GM23338 (cell line): ENCODE measurements around the gene IL15RA. TPM values are rescaled to one million over a fixed set of nuclear protein-coding genes. Genes with fewer than 3 reads are reported as not detected.

Experiments
- ATAC-seq: fragments of 200-7000 bp; cut with Tn5 transposase; 3 replicates; pipeline ENCODE4 v1.9.1; 2020
- DNase-seq: peaks from one replicate; pipeline ENCODE4 v3.0.0-alpha.2; 2015; ENCODE audit warnings: low spot score
- H2AFZ ChIP-seq: fragments of 200-600 bp; sonication (generic); 2 replicates; pipeline ENCODE4 v1.8.0; 2016; ENCODE audit warnings: antibody characterized with exemption, mild to moderate bottlenecking, moderate library complexity
- H3F3A ChIP-seq: fragments of 200-600 bp; sonication (generic); replicated peaks from 2 replicates; pipeline ENCODE4 v1.8.0; 2017; ENCODE audit warnings: antibody characterized with exemption, mixed run types, low read depth
- H3K27ac ChIP-seq: fragments of 200-600 bp; sonication (generic); 2 replicates; pipeline ENCODE4 v1.6.1; 2016; ENCODE audit warnings: low read depth
- H3K27me3 ChIP-seq: fragments of 200-600 bp; sonication (generic); 2 replicates; pipeline ENCODE4 v1.8.0; 2016; ENCODE audit warnings: mild to moderate bottlenecking, mixed run types, moderate library complexity; ENCODE audit not compliant: insufficient read depth
- H3K36me3 ChIP-seq: fragments of 200-600 bp; sonication (generic); 2 replicates; pipeline ENCODE4 v1.8.0; 2016; ENCODE audit warnings: mild to moderate bottlenecking; ENCODE audit not compliant: insufficient read depth
- H3K4me1 ChIP-seq: fragments of 200-600 bp; sonication (generic); 2 replicates; pipeline ENCODE4 v1.8.0; 2016; ENCODE audit warnings: mild to moderate bottlenecking, moderate library complexity; ENCODE audit not compliant: insufficient read depth
- H3K4me2 ChIP-seq: fragments of 200-600 bp; sonication (generic); 2 replicates; pipeline ENCODE4 v1.7.1; 2017; ENCODE audit warnings: mixed run types
- H3K4me3 ChIP-seq: fragments of 200-600 bp; sonication (generic); 2 replicates; pipeline ENCODE4 v1.6.1; 2016; ENCODE audit warnings: mixed run types
- H3K79me2 ChIP-seq: fragments of 200-600 bp; sonication (generic); replicated peaks from 2 replicates; pipeline ENCODE4 v1.8.0; 2017; ENCODE audit warnings: mild to moderate bottlenecking; ENCODE audit not compliant: insufficient read depth
- H3K9me2 ChIP-seq: fragments of 200-600 bp; sonication (generic); 2 replicates; pipeline ENCODE4 v1.8.0; 2017; ENCODE audit not compliant: insufficient read depth
- H4K20me1 ChIP-seq: fragments of 200-600 bp; sonication (generic); replicated peaks from 2 replicates; pipeline ENCODE4 v1.8.0; 2017; ENCODE audit warnings: mild to moderate bottlenecking; ENCODE audit not compliant: insufficient read depth
- H3K27ac Mint-ChIP-seq: 2 replicates; pipeline ENCODE4 v1.8.0; 2020; ENCODE audit warnings: inconsistent platforms, mild to moderate bottlenecking, moderate library complexity, mixed read lengths
- H3K27me3 Mint-ChIP-seq: 3 replicates; pipeline ENCODE4 v1.8.0; 2022; ENCODE audit warnings: low read depth, mild to moderate bottlenecking, moderate library complexity, mixed read lengths, inconsistent platforms; ENCODE audit not compliant: insufficient read depth, poor library complexity
- H3K36me3 Mint-ChIP-seq: 3 replicates; pipeline ENCODE4 v1.8.0; 2021; ENCODE audit warnings: low read depth, mild to moderate bottlenecking, inconsistent platforms, moderate library complexity, mixed read lengths
- H3K4me1 Mint-ChIP-seq: 3 replicates; pipeline ENCODE4 v1.8.0; 2020; ENCODE audit warnings: mild to moderate bottlenecking, inconsistent platforms, mixed read lengths
- H3K4me3 Mint-ChIP-seq: 3 replicates; pipeline ENCODE4 v1.8.0; 2021; ENCODE audit warnings: moderate library complexity, mild to moderate bottlenecking, inconsistent platforms, mixed read lengths
- H3K9me3 Mint-ChIP-seq: 3 replicates; pipeline ENCODE4 v1.8.0; 2020; ENCODE audit warnings: moderate library complexity, mild to moderate bottlenecking, inconsistent platforms, mixed read lengths
- CREB1 ChIP-seq: fragments of 250-450 bp; sonication (Bioruptor Pico); IDR thresholded peaks from 2 replicates; pipeline ENCODE4 v1.5.0; 2020; ENCODE audit warnings: low read depth, mild to moderate bottlenecking, moderate library complexity
- CTCF ChIP-seq, 2 experiments: fragments of 200-600 bp in 1 of 2; sonication (generic) in 1 of 2; conservative IDR thresholded peaks; 2 replicates each; pipeline versions ENCODE4 v1.5.1 to v1.6.1; 2016 to 2017; ENCODE audit warnings: antibody characterized with exemption in 2 of 2, low read depth in 2 of 2, mild to moderate bottlenecking in 2 of 2, moderate library complexity in 1 of 2
- ETS1 ChIP-seq: IDR thresholded peaks from 2 replicates; pipeline ENCODE4 v1.6.1; 2016; ENCODE audit warnings: antibody characterized with exemption
- EZH2 ChIP-seq: fragments of 200-600 bp; sonication (generic); IDR thresholded peaks from one replicate; pipeline ENCODE4 v1.8.0; 2017; ENCODE audit warnings: antibody characterized with exemption, mild to moderate bottlenecking, low read depth; ENCODE audit not compliant: unreplicated experiment
- EZH2phosphoT487 ChIP-seq: fragments of 200-600 bp; sonication (generic); IDR thresholded peaks from one replicate; pipeline ENCODE4 v1.8.1; 2018; ENCODE audit warnings: antibody characterized with exemption; ENCODE audit not compliant: unreplicated experiment
- NANOG ChIP-seq: IDR thresholded peaks from 2 replicates; pipeline ENCODE4 v1.6.1; 2016; ENCODE audit warnings: antibody characterized with exemption, borderline replicate concordance
- POLR2AphosphoS5 ChIP-seq: IDR thresholded peaks from 2 replicates; pipeline ENCODE4 v1.6.1; 2016; ENCODE audit warnings: antibody characterized with exemption, low read depth
- STAT1 ChIP-seq: IDR thresholded peaks from one replicate; pipeline ENCODE4 v1.6.1; 2016; ENCODE audit warnings: antibody characterized with exemption; ENCODE audit not compliant: unreplicated experiment
- ZNF114 ChIP-seq: fragments of 250-450 bp; sonication (Bioruptor Pico); IDR thresholded peaks from 2 replicates; pipeline ENCODE4 v1.5.0; 2020; ENCODE audit warnings: mild to moderate bottlenecking, moderate library complexity
- ZNF331 ChIP-seq: fragments of 250-450 bp; sonication (Bioruptor Pico); IDR thresholded peaks from 2 replicates; pipeline ENCODE4 v1.5.0; 2020; ENCODE audit warnings: low read depth, mild to moderate bottlenecking, moderate library complexity
- polyA plus RNA-seq: library from polyadenylated mRNA; unstranded; fragments of >200 nt; fragmentation: Nextera tagmentation; extraction: Ambion mirVana; gene quantifications from 2 replicates; pipeline ENCODE4 v1.2.1, GENCODE V29; 2016
- total RNA-seq: library from RNA; depleted of rRNA; stranded (reverse); fragments of >200 nt; shearing (Covaris generic); gene quantifications from 2 replicates; pipeline ENCODE4 v1.2.3, GENCODE V29; 2014

IL15RA gene
- total and polyA plus RNA-seq, 2 experiments from 2014 or later: 1.6 to 2.2 TPM

DNA sequence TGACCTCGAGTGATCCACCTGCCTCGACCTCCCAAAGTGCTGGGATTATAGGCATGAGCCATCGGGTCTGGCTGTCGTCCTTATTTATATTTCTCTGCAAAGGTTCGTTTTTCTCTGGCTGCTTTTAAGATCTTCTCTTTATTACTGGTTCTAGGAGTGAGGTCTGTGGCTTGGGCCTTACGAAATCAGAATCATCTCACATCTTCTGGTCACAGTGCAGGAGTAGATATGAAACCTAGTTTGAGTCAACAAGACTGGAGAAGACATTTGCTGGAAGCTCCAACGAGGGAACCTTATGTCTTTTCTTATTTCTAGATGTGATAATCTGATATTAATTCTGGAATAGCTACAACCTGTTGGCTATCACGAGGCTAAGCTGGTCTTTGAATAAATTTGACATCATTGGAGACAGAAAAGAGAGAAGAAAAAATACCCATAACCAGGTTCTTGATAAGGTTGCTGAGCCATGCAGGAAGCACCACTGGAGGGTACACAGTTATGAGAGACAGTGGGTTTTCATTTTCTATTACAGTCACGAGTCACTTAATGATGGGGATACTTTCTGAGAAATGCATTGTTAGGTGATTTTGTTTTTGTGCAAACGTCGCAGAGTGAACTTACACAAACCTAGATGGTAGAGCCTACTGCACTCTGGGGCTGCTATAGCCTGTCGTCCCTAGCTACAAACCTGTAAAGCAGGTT, 25.6 kb upstream of the IL15RA start (continued):
- no peak for TF ChIP-seq EZH2
- TF ChIP-seq ZNF331: no peak
- TF ChIP-seq CREB1 (CRISPR knock-in tag): no peak
- TF ChIP-seq EZH2phosphoT487: no peak
- no peak for TF ChIP-seq CTCF (conservative IDR thresholded peaks at IDR 0.05; ENCODE audit: low read depth in 2 of 2)
- no peak for TF ChIP-seq NANOG
- no peak for TF ChIP-seq POLR2AphosphoS5
- no peak for TF ChIP-seq STAT1
- TF ChIP-seq ZNF114 (CRISPR knock-in tag): no peak
- TF ChIP-seq ETS1: no peak

DNA sequence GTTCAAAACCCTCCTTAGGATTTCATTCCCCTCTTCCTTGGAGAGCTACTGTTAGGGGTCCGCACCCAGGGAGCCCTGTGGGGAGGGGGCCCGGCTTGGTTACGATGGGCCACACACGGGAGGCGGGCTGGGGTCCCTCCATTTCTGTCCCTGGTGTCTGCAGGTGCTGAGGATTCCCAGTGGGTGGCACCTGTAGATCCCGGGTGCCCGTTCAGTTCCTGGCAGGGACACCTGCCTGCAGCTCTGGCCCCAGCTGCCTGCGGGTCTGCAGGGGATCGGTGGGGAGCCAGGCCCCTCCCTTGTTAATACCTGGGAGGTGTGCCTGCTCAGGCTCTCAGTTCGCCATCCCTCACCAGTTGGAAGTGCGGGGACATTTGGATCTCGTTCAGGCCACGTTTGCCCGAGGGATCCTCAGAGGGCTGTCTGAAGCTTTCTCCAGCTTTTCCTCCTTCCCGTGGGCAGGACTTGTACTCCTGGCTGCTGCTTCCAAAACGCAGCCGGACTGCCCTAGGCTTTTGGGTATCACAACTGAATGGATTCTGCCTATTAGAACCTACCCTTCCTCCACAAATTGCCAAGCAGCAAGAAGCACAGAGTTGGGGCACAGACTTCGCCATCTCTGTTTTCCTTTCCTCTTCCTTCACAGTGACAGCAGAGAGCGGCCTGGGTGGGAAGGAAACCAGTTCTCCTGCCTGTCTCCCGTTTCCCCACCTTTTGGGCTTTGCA, 22.3 kb upstream of the IL15RA start:
- no peaks in the 10 kb centered on the region for H3K9me2 ChIP-seq
- Mint-ChIP-seq H3K4me3 (no peak overlapping the region), H3K4me1 (peaks cover 28% of the 10 kb centered on the region), H3K27me3 (no peaks in the 10 kb centered on the region), H3K36me3 (no peaks in the 10 kb centered on the region), H3K9me3 (no peaks in the 10 kb centered on the region), H3K27ac (no peak overlapping the region)
- H3K36me3 ChIP-seq: no peaks in the 10 kb centered on the region
- H3K27me3 ChIP-seq: no peaks in the 10 kb centered on the region
- no peak; the same call in 2 of the 3 replicates for ATAC-seq
- TF ChIP-seq ETS1 (no peak), POLR2AphosphoS5 (no peak)
- H3K4me1 ChIP-seq: no peaks in the 10 kb centered on the region
- H3K4me2 ChIP-seq: no peak overlapping the region
- H3K4me3 ChIP-seq: no peak overlapping the region
- no peaks in the 10 kb centered on the region for H3F3A ChIP-seq
- no peak overlapping the region for H3K27ac ChIP-seq
- H3K79me2 ChIP-seq: no peaks in the 10 kb centered on the region
- peak overlapping the region; percentile 76; the same call in 1 of the 2 replicates for H2AFZ ChIP-seq
- H4K20me1 ChIP-seq: no peaks in the 10 kb centered on the region
- no peak for DNase-seq
